HG03457 (cell line): ENCODE data around the gene MEGF10.

Source experiments
- ATAC-seq: cut with Tn5 transposase; IDR thresholded peaks from one replicate; pipeline ENCODE4 v1.9.1; 2021; ENCODE audit warnings: moderate number of reproducible peaks; ENCODE audit not compliant: unreplicated experiment

MEGF10 gene

GRCh38 chr5:127508644-127509373, 218.2 kb downstream of the MEGF10 start:
- ATAC-seq: no peak
